Stimulated activated naive CD8-positive, alpha-beta T cell treated with anti-CD3 and anti-CD28 coated beads, Interleukin-15, Interleukin-2, amounts not matched to agents 100 ng/mL and 50 ng/mL, for 24 hours (primary cell): ENCODE results near the gene HTT.

Source experiments
- H3K27ac Mint-ChIP-seq: one replicate; pipeline ENCODE4 v1.8.0; 2021; ENCODE audit warnings: mild to moderate bottlenecking, mixed read lengths
- H3K27me3 Mint-ChIP-seq: one replicate; pipeline ENCODE4 v1.8.0; 2021; ENCODE audit warnings: mixed read lengths
- H3K36me3 Mint-ChIP-seq: one replicate; pipeline ENCODE4 v1.8.0; 2021; ENCODE audit warnings: low read depth, mixed read lengths
- H3K4me1 Mint-ChIP-seq: one replicate; pipeline ENCODE4 v1.8.0; 2021; ENCODE audit warnings: low read depth, mixed read lengths
- H3K4me3 Mint-ChIP-seq: one replicate; pipeline ENCODE4 v1.8.0; 2021; ENCODE audit warnings: mild to moderate bottlenecking, mixed read lengths
- H3K9me3 Mint-ChIP-seq: one replicate; pipeline ENCODE4 v1.8.0; 2021; ENCODE audit warnings: mixed read lengths

The HTT gene

DNA sequence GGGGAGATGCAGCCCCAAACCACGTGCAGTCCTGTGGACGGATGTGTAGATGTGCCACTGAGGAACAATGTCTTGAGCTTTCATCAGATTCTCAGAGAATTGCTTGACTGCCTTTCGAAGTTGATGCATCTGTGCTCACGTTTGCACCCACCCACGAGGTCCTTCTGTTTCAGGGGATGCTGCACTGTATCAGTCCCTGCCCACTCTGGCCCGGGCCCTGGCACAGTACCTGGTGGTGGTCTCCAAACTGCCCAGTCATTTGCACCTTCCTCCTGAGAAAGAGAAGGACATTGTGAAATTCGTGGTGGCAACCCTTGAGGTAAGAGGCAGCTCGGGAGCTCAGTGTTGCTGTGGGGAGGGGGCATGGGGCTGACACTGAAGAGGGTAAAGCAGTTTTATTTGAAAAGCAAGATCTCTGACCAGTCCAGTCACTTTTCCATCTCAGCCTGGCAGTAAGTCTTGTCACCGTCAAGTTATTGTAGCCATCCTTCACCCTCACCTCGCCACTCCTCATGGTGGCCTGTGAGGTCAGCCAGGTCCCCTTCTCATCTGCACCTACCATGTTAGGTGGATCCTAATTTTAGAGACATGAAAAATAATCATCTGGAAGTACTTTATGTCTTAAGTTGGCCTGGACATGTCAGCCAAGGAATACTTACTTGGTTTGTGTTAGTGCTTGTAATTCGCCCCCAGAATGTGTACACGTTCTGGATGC, 138.1 kb downstream of the HTT start:
- no peak overlapping the region for H3K4me3 Mint-ChIP-seq
- no peaks in the 10 kb centered on the region for H3K27me3 Mint-ChIP-seq
- H3K27ac Mint-ChIP-seq: no peak overlapping the region
- no peaks in the 10 kb centered on the region for H3K9me3 Mint-ChIP-seq
- no peaks in the 10 kb centered on the region for H3K4me1 Mint-ChIP-seq
- peaks cover 70% of the 10 kb centered on the region for H3K36me3 Mint-ChIP-seq

DNA sequence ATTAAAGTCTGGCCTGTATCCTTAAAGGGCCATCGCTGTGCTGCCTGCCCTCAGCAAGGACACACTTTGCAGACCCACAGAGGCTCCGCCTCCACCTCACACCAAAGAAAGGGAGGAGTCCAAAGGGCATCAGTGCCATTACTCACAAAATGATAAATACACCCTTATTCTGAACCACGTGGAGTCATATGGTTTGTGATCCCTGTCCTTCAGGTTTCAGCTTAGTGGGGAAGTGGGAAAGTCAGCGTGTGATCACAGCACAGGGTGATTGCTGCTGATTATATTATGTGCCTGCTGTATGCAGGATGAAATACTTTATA, 138.6 kb downstream of the HTT start:
- peaks cover 70% of the 10 kb centered on the region for H3K36me3 Mint-ChIP-seq
- no peaks in the 10 kb centered on the region for H3K27me3 Mint-ChIP-seq
- no peak overlapping the region for H3K27ac Mint-ChIP-seq
- H3K4me1 Mint-ChIP-seq: no peaks in the 10 kb centered on the region
- H3K9me3 Mint-ChIP-seq: no peaks in the 10 kb centered on the region
- no peak overlapping the region for H3K4me3 Mint-ChIP-seq

DNA sequence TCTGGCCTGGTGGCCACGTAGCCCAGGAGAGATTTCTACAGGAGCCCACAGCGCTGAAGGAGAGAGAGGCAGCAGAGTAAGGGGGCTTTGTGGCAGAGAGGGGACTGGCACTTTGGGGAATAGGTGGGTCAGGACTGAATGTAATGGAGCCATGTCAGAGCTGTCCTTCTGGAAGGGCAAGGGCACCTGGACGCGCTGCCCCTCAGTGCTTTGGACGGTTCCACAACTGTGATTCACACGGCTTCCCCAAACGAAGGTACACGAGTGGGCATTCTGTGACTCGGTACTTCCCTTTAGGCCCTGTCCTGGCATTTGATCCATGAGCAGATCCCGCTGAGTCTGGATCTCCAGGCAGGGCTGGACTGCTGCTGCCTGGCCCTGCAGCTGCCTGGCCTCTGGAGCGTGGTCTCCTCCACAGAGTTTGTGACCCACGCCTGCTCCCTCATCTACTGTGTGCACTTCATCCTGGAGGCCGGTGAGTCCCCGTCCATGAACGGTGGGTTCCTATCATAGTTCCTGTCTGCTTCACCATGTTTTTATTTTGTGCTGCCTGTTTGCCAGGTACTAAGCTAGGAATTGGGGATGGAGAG, 139.3 kb downstream of the HTT start:
- Mint-ChIP-seq H3K4me3 (no peak overlapping the region), H3K4me1 (no peaks in the 10 kb centered on the region), H3K27ac (no peak overlapping the region), H3K27me3 (no peaks in the 10 kb centered on the region), H3K9me3 (no peaks in the 10 kb centered on the region), H3K36me3 (peaks cover 68% of the 10 kb centered on the region)

DNA sequence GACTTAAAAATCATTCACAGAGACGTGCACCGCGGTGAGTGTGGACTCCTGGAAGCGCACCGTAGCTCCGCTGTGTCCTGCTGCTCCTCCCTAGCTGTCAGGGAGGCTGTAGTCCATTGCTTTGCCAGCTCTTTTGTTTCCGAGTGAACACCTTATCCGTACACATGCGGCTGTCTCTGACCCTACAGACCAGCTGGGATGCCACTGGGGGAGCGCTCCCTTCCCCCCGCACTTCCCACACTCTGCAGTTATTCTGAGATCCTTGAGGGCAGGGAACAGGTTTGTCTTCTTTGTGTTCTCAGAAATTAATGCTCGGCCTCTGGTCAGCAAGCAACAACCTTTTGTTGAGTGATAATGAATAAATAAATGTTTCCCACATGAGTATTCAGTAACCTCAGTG, 140.8 kb downstream of the HTT start:
- Mint-ChIP-seq H3K36me3 (peaks cover 66% of the 10 kb centered on the region), H3K4me3 (no peak overlapping the region), H3K9me3 (no peaks in the 10 kb centered on the region), H3K4me1 (no peaks in the 10 kb centered on the region), H3K27me3 (no peaks in the 10 kb centered on the region), H3K27ac (no peak overlapping the region)

DNA sequence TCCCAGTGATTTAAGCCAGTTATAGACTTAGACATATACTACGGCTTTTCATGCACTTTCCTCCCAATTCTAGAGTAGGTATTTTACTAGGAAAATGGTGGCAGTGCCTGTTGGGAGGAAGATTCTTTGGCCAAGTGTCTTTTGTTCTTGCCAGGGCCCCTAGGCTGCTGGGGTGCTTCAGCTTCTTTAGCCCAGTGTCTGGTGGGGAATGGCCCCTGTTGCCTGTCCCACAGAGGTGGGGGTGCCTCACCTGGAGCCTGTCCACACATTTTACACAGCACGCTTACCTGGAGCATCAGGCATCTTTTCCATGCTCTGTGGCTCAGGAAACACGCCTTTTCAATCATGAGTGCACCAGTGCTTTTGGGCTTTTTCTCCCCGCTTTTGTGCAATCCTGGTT, 141.3 kb downstream of the HTT start:
- Mint-ChIP-seq H3K4me3 (no peak overlapping the region), H3K27me3 (no peaks in the 10 kb centered on the region), H3K9me3 (no peaks in the 10 kb centered on the region), H3K27ac (no peak overlapping the region), H3K4me1 (no peaks in the 10 kb centered on the region), H3K36me3 (peaks cover 63% of the 10 kb centered on the region)

DNA sequence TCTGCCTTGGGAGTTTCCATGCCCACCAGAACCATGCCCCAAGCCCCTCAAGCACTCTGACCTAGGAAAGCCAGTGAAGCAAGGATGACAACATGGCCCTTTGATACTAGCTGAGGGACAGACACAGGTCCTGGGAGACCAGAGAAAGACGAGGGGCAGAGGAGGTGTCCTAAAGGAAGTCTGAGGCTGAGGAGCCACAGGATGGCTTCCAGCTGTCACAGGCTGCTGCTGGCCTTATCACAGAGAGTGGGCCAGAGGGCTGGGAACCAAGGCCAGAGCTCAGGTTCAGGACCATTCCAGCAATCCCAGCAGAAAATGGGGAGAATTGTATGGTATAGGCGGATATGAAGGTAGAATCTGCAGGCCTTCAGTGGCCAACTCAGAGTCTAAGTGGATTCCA, 142.8 kb downstream of the HTT start:
- no peaks in the 10 kb centered on the region for H3K4me1 Mint-ChIP-seq
- H3K9me3 Mint-ChIP-seq: no peaks in the 10 kb centered on the region
- H3K27me3 Mint-ChIP-seq: no peaks in the 10 kb centered on the region
- H3K4me3 Mint-ChIP-seq: no peak overlapping the region
- no peak overlapping the region for H3K27ac Mint-ChIP-seq
- H3K36me3 Mint-ChIP-seq: peaks cover 68% of the 10 kb centered on the region

DNA sequence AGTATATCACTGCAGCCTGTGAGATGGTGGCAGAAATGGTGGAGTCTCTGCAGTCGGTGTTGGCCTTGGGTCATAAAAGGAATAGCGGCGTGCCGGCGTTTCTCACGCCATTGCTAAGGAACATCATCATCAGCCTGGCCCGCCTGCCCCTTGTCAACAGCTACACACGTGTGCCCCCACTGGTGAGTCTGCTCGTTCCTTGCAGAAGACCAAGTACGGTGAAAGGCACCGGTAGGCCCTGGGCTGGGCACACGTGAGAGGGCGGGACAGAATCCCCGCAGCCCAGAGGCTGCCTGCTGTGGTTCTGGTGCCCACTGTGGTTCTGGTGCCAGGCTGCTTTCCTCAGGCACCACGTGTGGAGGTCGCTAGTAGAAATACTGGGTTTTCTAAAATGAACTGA, 143.3 kb downstream of the HTT start:
- Mint-ChIP-seq H3K27ac (no peak overlapping the region), H3K9me3 (no peaks in the 10 kb centered on the region), H3K36me3 (peaks cover 69% of the 10 kb centered on the region), H3K27me3 (no peaks in the 10 kb centered on the region), H3K4me3 (no peak overlapping the region), H3K4me1 (no peaks in the 10 kb centered on the region)

DNA sequence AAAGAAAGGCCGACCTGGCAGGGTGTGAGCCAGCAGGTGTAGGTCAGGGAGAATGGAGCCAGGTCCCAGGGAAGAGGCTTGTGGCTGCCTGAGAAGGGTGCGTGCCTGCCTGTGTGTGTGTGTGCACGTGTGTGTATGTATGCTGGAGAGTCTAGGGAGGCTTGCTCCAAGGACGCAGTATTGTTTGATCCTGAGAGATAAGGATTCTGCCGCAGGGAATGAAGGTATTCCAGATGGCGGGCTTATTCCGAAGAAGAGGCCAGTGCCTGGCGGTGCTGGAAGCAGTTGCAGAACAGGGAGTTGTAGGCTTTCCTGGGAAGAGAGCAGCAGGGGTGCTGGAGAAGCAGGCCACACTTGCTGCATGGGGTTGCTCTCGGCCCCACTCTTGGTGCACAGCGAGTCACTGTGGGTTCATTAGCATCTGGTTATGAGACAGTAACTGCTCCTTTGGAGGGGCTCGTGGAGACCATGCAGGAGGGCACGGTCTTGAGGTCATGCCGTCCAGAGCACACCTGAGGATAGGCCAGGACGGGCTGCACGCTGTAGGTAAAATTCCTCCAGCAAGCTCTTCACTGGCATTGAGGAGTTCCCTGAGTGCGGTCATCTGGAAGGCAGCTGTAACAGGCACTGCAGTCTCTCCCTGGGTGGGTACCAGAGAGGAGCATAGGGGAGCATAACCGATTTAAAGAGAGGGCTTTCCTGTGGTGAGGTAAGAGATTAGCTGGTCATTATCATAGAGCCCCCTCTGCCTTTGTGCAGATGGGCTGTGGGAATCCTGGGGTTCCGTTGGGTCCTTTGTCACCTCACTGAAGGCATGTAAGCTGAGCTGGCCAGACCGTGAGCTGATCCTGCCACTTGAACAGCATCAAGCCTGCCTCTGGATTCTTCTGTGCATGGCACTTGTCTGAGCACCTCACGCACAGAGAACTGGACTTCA, 144.6 kb downstream of the HTT start:
- H3K27me3 Mint-ChIP-seq: no peaks in the 10 kb centered on the region
- no peaks in the 10 kb centered on the region for H3K9me3 Mint-ChIP-seq
- peaks cover 66% of the 10 kb centered on the region for H3K36me3 Mint-ChIP-seq
- H3K4me3 Mint-ChIP-seq: no peak overlapping the region
- no peaks in the 10 kb centered on the region for H3K4me1 Mint-ChIP-seq
- no peak overlapping the region for H3K27ac Mint-ChIP-seq

DNA sequence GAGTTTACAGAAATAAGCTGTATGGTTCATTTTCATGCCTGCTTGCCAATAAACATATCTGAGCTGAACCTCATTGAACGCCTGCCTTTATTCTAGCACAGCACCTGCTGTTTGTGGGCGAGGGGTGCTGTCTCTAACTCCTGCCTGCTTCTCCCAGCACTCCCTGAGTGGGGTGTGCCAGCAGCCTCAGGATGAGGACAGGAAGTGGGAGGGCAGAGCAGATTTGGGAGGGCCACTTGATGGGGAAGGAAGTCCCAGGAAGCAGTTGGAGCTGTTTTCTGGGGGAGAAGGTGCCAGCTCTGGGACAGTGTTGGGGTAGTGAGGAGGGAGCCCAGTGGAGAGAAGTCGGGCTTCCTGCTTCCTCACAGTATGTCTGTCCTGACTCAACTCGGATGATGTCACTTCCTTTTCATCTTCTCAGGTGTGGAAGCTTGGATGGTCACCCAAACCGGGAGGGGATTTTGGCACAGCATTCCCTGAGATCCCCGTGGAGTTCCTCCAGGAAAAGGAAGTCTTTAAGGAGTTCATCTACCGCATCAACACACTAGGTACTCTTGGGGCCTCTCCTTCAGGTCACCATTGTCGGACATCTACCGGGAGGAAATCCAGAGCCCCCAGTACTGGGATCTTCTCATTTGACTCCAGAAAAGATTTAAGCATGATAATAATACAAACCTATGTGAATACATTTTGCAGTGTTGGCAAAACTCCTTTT, 145.4 kb downstream of the HTT start:
- Mint-ChIP-seq H3K27ac (no peak overlapping the region), H3K27me3 (no peaks in the 10 kb centered on the region)

DNA sequence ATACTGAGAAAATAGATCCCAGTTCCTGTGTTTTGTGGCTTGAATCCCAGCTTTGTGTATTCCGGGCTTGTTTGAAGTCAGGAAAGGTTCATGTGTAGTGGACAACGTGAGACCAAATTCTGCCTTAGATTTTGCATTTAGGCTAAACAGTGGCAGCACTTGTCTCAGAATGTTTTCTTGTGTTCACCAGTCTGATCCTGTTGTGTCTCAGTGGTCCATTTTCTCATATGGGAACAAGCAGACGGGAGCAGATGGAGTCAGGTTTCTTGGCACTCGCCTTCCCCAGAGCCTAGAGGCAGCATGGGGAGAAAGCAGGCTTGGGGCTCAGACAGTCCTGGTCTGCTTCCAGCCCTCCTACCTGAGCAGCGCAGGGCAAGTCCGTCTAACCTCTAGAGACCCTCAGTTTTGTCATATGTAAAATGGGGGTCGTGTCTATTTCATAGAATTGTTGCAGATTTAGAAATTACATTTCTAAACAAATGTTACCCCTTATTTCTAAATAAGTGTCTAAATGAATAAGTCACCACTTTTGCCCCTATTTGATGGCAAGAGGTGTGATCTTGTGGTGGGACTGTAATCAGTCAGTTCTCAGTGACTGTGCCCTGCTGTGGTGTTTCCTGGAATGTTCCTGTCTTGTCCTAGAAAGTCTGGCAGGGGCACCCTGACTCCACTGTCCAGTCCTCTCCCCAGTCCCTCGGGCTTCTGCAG, 146.1 kb downstream of the HTT start:
- H3K4me1 Mint-ChIP-seq: no peaks in the 10 kb centered on the region
- peaks cover 65% of the 10 kb centered on the region for H3K36me3 Mint-ChIP-seq
- H3K27me3 Mint-ChIP-seq: no peaks in the 10 kb centered on the region
- H3K4me3 Mint-ChIP-seq: no peak overlapping the region
- no peak overlapping the region for H3K27ac Mint-ChIP-seq
- no peaks in the 10 kb centered on the region for H3K9me3 Mint-ChIP-seq

More for the DNA sequence above, 145.4 kb downstream of the HTT start:
- no peak overlapping the region for H3K4me3 Mint-ChIP-seq
- peaks cover 67% of the 10 kb centered on the region for H3K36me3 Mint-ChIP-seq
- H3K4me1 Mint-ChIP-seq: no peaks in the 10 kb centered on the region
- H3K9me3 Mint-ChIP-seq: no peaks in the 10 kb centered on the region

DNA sequence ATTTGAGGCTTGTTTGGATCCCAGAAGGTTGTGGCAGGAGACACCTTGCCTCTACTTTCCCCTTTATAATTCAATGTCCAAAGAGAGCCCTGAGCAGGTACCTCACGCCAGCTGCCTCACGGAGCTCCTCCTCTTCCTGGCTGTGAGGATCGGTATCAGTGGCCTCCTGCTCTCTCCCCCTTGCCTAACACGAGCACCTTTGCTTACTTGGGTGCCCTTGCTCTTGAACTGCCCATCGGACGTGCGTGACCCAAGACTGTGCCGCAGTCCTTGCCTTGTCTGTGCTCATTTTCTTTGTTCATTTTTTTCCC, 146.7 kb downstream of the HTT start:
- no peak overlapping the region for H3K4me3 Mint-ChIP-seq
- H3K36me3 Mint-ChIP-seq: peaks cover 62% of the 10 kb centered on the region
- peak overlapping the region; percentile 13 for H3K27ac Mint-ChIP-seq
- no peaks in the 10 kb centered on the region for H3K4me1 Mint-ChIP-seq
- no peaks in the 10 kb centered on the region for H3K27me3 Mint-ChIP-seq
- H3K9me3 Mint-ChIP-seq: no peaks in the 10 kb centered on the region

DNA sequence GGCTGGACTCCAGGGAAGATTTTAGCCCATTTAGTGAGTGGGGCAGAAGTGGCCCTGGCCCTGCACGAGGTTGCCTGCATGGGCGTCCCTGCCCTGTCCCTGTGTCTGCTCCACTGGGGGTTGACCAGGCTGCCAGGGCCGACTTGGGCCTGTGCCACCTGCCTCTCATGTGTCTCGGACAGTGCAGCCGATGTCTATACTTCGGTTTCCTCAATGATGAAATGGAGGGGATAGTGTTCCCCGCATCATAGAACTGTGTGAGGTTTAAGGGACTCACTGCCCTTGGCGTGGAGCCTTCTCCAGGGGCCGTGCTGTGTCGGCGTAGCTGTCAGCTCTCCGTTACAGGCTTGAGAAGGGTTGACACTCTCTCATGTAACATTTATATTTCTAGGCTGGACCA, 147.5 kb downstream of the HTT start:
- Mint-ChIP-seq H3K27ac (no peak overlapping the region), H3K9me3 (no peaks in the 10 kb centered on the region)

DNA sequence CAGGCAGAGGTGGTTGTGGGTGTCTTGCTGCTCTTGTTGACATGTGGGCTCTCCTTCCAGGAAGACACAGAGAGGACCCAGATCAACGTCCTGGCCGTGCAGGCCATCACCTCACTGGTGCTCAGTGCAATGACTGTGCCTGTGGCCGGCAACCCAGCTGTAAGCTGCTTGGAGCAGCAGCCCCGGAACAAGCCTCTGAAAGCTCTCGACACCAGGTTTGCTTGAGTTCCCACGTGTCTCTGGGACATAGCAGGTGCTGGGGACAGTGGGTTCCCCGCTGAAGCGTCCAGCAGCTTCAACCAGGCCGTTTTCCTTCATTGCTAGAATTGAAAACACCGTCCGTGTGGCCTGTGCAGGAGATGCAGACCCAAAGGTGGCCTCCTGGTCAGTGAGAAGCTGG, 148.9 kb downstream of the HTT start:
- Mint-ChIP-seq H3K27me3 (no peaks in the 10 kb centered on the region), H3K4me3 (no peak overlapping the region), H3K36me3 (peaks cover 45% of the 10 kb centered on the region), H3K9me3 (no peaks in the 10 kb centered on the region), H3K27ac (no peak overlapping the region), H3K4me1 (no peaks in the 10 kb centered on the region)

More for the DNA sequence above, 147.5 kb downstream of the HTT start:
- H3K36me3 Mint-ChIP-seq: peaks cover 57% of the 10 kb centered on the region
- H3K4me3 Mint-ChIP-seq: no peak overlapping the region
- no peaks in the 10 kb centered on the region for H3K4me1 Mint-ChIP-seq
- H3K27me3 Mint-ChIP-seq: no peaks in the 10 kb centered on the region

DNA sequence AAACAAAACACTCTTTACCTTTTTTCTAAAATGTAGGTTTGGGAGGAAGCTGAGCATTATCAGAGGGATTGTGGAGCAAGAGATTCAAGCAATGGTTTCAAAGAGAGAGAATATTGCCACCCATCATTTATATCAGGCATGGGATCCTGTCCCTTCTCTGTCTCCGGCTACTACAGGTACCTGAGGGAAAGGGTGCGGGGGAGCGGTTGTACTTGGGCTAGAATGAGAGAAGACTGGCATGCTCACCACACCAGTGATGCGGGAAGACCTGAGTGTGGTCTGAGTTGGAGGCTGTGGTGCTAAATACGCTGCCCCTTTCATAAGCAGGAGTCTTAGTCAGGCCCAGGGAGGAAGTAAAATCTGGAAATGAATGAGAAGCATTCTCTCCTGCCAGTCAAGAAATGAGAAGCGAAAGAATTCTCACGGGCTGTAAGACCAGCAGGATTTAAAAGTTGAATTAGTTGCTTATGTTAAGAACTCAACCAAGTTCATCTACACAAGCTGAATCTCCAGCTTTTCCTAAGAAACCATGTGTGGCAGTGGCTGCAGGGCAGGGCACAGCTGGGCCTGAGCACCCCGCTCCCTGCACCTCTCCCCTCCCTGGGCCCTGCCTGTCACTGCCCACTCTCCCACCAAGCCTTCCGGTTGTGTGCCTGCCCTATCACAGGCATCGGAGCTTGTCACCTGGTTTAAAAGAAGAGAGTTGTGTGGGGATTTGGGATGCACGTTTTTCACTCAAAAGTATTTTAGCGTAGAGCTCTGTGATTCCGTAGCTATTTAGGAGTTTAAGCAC, 149.7 kb downstream of the HTT start:
- Mint-ChIP-seq H3K4me1 (no peaks in the 10 kb centered on the region), H3K9me3 (peaks cover 2% of the 10 kb centered on the region), H3K27me3 (no peaks in the 10 kb centered on the region), H3K27ac (no peak overlapping the region), H3K36me3 (peaks cover 46% of the 10 kb centered on the region), H3K4me3 (no peak overlapping the region)
